Neural cell (in vitro differentiated cells): ENCODE data around the gene GNPAT. TPM values are rescaled to one million over a fixed set of nuclear protein-coding genes. Genes with fewer than 3 reads are reported as not detected.

Source experiments
- H2AFZ ChIP-seq: fragments of 200-600, 300-800 bp; sonication (generic), shearing (Covaris generic); 2 replicates; pipeline ENCODE4 v1.6.0; 2014; ENCODE audit warnings: low read depth, mild to moderate bottlenecking, antibody characterized with exemption, low read length, moderate library complexity
- H3F3A ChIP-seq: fragments of 200-600 bp; shearing (Covaris generic); 2 replicates; pipeline ENCODE4 v1.6.1; 2016; ENCODE audit warnings: mild to moderate bottlenecking, moderate library complexity, mixed read lengths, antibody characterized with exemption, low read length; ENCODE audit not compliant: insufficient read depth, poor library complexity, severe bottlenecking
- H3K27ac ChIP-seq: fragments of 200-600, 300-800 bp; sonication (generic), shearing (Covaris generic); 2 replicates; pipeline ENCODE4 v1.5.1; 2014; ENCODE audit warnings: mild to moderate bottlenecking, low read length, moderate library complexity
- H3K27me3 ChIP-seq: fragments of 300-800, 200-600 bp; sonication (generic), shearing (Covaris generic); 2 replicates; pipeline ENCODE4 v1.6.0; 2014; ENCODE audit warnings: mild to moderate bottlenecking, low read depth, low read length, moderate library complexity; ENCODE audit not compliant: insufficient read depth
- H3K36me3 ChIP-seq: fragments of 300-800, 200-600 bp; sonication (generic), shearing (Covaris generic); 2 replicates; pipeline ENCODE4 v1.5.1; 2014; ENCODE audit warnings: mild to moderate bottlenecking, antibody characterized with exemption, low read length, moderate library complexity; ENCODE audit not compliant: insufficient read depth
- H3K4me2 ChIP-seq: fragments of 300-800, 200-600 bp; sonication (generic), shearing (Covaris generic); 2 replicates; pipeline ENCODE4 v1.6.0; 2014; ENCODE audit warnings: mild to moderate bottlenecking, low read length
- H3K4me3 ChIP-seq: fragments of 300-800, 200-600 bp; sonication (generic), shearing (Covaris generic); 2 replicates; pipeline ENCODE4 v1.5.1; 2014; ENCODE audit warnings: mild to moderate bottlenecking, low read length, moderate library complexity
- H3K79me2 ChIP-seq: fragments of 200-600 bp; shearing (Covaris generic); replicated peaks from 2 replicates; pipeline ENCODE4 v1.6.0; 2014; ENCODE audit warnings: mild to moderate bottlenecking, low read length, moderate library complexity; ENCODE audit not compliant: insufficient read depth
- H3K9ac ChIP-seq: fragments of 300-800, 200-600 bp; sonication (generic), shearing (Covaris generic); 2 replicates; pipeline ENCODE4 v1.6.1; 2016; ENCODE audit warnings: mild to moderate bottlenecking, low read length, mixed read lengths
- H3K9me2 ChIP-seq: fragments of 200-600 bp; shearing (Covaris generic); 2 replicates; pipeline ENCODE4 v1.6.1; 2016; ENCODE audit warnings: mild to moderate bottlenecking, low read length, mixed read lengths; ENCODE audit not compliant: insufficient read depth
- H3K9me3 ChIP-seq: fragments of 200-600, 300-800 bp; sonication (generic), shearing (Covaris generic); 2 replicates; pipeline ENCODE4 v1.6.1; 2016; ENCODE audit warnings: mild to moderate bottlenecking, mixed run types, low read length, moderate library complexity, mixed read lengths
- H4K20me1 ChIP-seq: fragments of 200-600 bp; shearing (Covaris generic); 2 replicates; pipeline ENCODE4 v1.6.1; 2016; ENCODE audit warnings: mild to moderate bottlenecking, mixed run types; ENCODE audit not compliant: insufficient read depth
- EP300 ChIP-seq: fragments of 450-650 bp; conservative IDR thresholded peaks from 2 replicates; pipeline ENCODE4 v1.6.1; 2014; ENCODE audit warnings: antibody characterized with exemption, mild to moderate bottlenecking, moderate library complexity; ENCODE audit not compliant: poor library complexity, severe bottlenecking
- EZH2 ChIP-seq: fragments of 200-600, 300-800 bp; shearing (Covaris generic), sonication (generic); IDR thresholded peaks from 2 replicates; pipeline ENCODE4 v1.6.1; 2014; ENCODE audit warnings: antibody characterized with exemption, low read length, borderline replicate concordance, mild to moderate bottlenecking; ENCODE audit not compliant: insufficient read depth, poor library complexity, severe bottlenecking
- MXI1 ChIP-seq: fragments of 450-650 bp; conservative IDR thresholded peaks from 2 replicates; pipeline ENCODE4 v1.6.1; 2014; ENCODE audit warnings: antibody characterized with exemption, mild to moderate bottlenecking; ENCODE audit not compliant: poor library complexity, severe bottlenecking
- POLR2AphosphoS5 ChIP-seq: IDR thresholded peaks from 2 replicates; pipeline ENCODE4 v1.6.1; 2012
- RAD21 ChIP-seq: fragments of 450-650 bp; conservative IDR thresholded peaks from 2 replicates; pipeline ENCODE4 v1.6.1; 2014; ENCODE audit warnings: antibody characterized with exemption, mild to moderate bottlenecking, moderate library complexity
- REST ChIP-seq: IDR thresholded peaks from 2 replicates; pipeline ENCODE4 v1.6.1; 2012; ENCODE audit warnings: borderline replicate concordance
- SMC3 ChIP-seq: fragments of 450-650 bp; conservative IDR thresholded peaks from 2 replicates; pipeline ENCODE4 v1.6.1; 2014; ENCODE audit warnings: antibody characterized with exemption, mild to moderate bottlenecking, moderate library complexity; ENCODE audit not compliant: poor library complexity
- TAF1 ChIP-seq: IDR thresholded peaks from 2 replicates; pipeline ENCODE4 v1.6.1; 2012; ENCODE audit warnings: low read depth
- polyA plus RNA-seq: library from polyadenylated mRNA; depleted of rRNA; stranded (reverse); fragments of >200 nt; gene quantifications from 2 replicates; pipeline ENCODE4 v1.2.3, GENCODE V29; 2014
- TF ChIP-seq, protein P1 (sequence below): fragments of 450-650 bp; IDR thresholded peaks from 2 replicates; pipeline ENCODE4 v1.5.1; 2014; ENCODE audit warnings: antibody characterized with exemption, mild to moderate bottlenecking, moderate library complexity; ENCODE audit not compliant: poor library complexity, severe bottlenecking

The GNPAT gene
- polyA plus RNA-seq, 1 donor from 2014 or later, result 50.8 TPM

- Histone ChIP-seq H3K9ac (no peak overlapping the region), H3K4me2 (no peak overlapping the region), H4K20me1 (no peaks in the 10 kb centered on the region), H3F3A (no peaks in the 10 kb centered on the region), H3K4me3 (no peak overlapping the region), H3K9me3 (no peaks in the 10 kb centered on the region), H3K27ac (no peak overlapping the region), H3K27me3 (no peaks in the 10 kb centered on the region), H3K9me2 (no peaks in the 10 kb centered on the region), H3K79me2 (no peaks in the 10 kb centered on the region), H2AFZ (no peak overlapping the region), H3K36me3 (no peaks in the 10 kb centered on the region)
- TF ChIP-seq REST, result no peak
- TF ChIP-seq EP300, result no peak
- no peak for TF ChIP-seq MXI1
- TF ChIP-seq, protein P1, sequence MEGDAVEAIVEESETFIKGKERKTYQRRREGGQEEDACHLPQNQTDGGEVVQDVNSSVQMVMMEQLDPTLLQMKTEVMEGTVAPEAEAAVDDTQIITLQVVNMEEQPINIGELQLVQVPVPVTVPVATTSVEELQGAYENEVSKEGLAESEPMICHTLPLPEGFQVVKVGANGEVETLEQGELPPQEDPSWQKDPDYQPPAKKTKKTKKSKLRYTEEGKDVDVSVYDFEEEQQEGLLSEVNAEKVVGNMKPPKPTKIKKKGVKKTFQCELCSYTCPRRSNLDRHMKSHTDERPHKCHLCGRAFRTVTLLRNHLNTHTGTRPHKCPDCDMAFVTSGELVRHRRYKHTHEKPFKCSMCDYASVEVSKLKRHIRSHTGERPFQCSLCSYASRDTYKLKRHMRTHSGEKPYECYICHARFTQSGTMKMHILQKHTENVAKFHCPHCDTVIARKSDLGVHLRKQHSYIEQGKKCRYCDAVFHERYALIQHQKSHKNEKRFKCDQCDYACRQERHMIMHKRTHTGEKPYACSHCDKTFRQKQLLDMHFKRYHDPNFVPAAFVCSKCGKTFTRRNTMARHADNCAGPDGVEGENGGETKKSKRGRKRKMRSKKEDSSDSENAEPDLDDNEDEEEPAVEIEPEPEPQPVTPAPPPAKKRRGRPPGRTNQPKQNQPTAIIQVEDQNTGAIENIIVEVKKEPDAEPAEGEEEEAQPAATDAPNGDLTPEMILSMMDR, result no peak
- TF ChIP-seq EZH2, result no peak
- no peak for TF ChIP-seq POLR2AphosphoS5
- no peak for TF ChIP-seq SMC3
- no peak for TF ChIP-seq TAF1
- no peak for TF ChIP-seq RAD21
Measured at GRCh38 chr1:231193710-231194340, 47.2 kb upstream of the GNPAT start.

DNA sequence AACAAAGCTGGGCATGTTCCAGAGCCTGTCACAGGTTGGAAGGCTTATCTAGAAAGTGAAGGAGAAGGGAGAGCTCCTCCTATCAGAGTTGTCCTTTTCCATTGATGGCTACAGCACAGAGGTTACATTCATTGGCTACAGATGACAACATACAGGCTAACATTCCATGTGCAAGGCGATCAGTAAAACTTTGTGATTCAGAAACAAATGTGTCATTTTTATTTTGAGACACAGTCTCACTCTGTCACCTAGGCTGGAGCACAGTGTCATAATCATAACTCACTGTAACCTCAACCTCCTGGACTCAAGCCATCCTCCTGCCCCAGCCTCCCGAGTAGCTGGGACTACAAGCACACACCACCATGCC lies 46.6 kb upstream of the GNPAT start:
- Histone ChIP-seq H3K36me3 (peaks cover 3% of the 10 kb centered on the region), H3K79me2 (no peaks in the 10 kb centered on the region), H3K9ac (no peak overlapping the region), H3K27ac (no peak overlapping the region), H3K4me3 (no peak overlapping the region), H3K27me3 (no peaks in the 10 kb centered on the region), H3K4me2 (no peak overlapping the region), H3K9me2 (no peaks in the 10 kb centered on the region), H3F3A (no peaks in the 10 kb centered on the region), H3K9me3 (no peaks in the 10 kb centered on the region), H2AFZ (no peak overlapping the region), H4K20me1 (no peaks in the 10 kb centered on the region)
- no peak for TF ChIP-seq EP300
- TF ChIP-seq TAF1, result no peak
- no peak for TF ChIP-seq SMC3
- TF ChIP-seq POLR2AphosphoS5, result no peak
- TF ChIP-seq, protein P1, result no peak
- TF ChIP-seq MXI1, result no peak
- TF ChIP-seq REST, result no peak
- no peak for TF ChIP-seq RAD21
- TF ChIP-seq EZH2, result no peak
